Measurements from ENCODE around the gene LCAT.
A peak's percentile ranks its signal among the peaks of the same experiment; 100 is the strongest.

Gene LCAT

DNA sequence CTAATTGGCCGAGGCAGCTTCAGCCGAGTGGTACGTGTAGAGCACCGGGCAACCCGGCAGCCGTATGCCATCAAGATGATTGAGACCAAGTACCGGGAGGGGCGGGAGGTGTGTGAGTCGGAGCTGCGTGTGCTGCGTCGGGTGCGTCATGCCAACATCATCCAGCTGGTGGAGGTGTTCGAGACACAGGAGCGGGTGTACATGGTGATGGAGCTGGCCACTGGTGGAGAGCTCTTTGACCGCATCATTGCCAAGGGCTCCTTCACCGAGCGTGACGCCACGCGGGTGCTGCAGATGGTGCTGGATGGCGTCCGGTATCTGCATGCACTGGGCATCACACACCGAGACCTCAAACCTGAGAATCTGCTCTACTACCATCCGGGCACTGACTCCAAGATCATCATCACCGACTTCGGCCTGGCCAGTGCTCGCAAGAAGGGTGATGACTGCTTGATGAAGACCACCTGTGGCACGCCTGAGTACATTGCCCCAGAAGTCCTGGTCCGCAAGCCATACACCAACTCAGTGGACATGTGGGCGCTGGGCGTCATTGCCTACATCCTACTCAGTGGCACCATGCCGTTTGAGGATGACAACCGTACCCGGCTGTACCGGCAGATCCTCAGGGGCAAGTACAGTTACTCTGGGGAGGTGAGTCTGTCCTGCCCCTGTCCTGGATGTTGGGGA is 34.7 kb downstream of the LCAT start:
- DNase-seq (ENCODE audit: low spot score) = no peak

GRCh38 chr16:67907397-67908180 is 36.3 kb downstream of the LCAT start:
- no peak for DNase-seq (ENCODE audit: low spot score)

DNA sequence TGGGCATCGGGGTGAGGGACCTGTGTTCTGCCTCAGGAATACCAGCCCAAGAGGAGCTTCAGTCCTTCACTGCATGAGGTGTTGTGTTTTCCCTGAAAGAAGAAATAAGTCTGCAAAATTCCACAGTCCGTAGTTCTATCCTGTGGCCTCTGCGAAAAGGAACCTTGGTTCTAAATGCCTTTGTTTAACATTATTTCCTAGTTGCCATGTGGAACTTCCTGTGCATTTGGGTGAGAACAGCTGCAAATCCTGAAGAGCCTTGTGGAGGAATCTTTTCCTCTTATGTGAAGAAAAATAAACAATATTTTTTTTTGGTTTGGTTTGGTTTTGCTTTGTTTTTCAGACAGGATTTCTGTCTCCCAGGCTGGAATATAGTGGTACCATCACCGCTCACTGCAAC is 41.1 kb downstream of the LCAT start:
- no peak for DNase-seq (ENCODE audit: low spot score)

- DNase-seq (ENCODE audit: low spot score) = no peak
These were observed 42.2 kb downstream of the LCAT start for GRCh38 chr16:67901734-67902133.

DNA sequence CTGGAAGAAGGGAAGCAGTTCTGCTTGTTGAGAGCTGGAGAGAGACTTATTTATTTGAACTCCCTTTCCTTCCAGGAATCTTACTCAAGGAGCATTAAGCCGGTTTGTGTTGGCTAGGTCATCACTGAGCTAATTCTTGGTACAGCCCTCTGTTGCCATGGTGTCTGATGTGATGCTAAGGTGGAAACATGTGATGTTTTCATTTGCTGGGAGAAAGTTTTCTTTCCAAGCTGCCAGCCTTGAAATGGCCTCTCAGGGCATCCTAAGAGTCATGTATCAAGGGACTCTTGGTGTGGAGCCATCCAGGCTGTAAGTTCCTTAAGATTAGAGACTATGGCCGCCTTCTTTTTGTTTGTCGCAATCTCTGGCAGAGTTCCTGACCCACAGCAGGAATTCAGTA is 46.7 kb downstream of the LCAT start:
- no peak for DNase-seq (ENCODE audit: low spot score)

- DNase-seq (ENCODE audit: low spot score) = no peak
These were observed 50.0 kb downstream of the LCAT start for GRCh38 chr16:67893743-67894399.

GRCh38 chr16:67892899-67893742 is 50.8 kb downstream of the LCAT start, which contains the start of gene PSKH1:
TSS of gene PSKH1 (plus strand) at chr16:67893254. CDS start at chr16:67908750, 15,496 bp downstream.
- peak; percentile 99 for DNase-seq (ENCODE audit: low spot score)

DNA sequence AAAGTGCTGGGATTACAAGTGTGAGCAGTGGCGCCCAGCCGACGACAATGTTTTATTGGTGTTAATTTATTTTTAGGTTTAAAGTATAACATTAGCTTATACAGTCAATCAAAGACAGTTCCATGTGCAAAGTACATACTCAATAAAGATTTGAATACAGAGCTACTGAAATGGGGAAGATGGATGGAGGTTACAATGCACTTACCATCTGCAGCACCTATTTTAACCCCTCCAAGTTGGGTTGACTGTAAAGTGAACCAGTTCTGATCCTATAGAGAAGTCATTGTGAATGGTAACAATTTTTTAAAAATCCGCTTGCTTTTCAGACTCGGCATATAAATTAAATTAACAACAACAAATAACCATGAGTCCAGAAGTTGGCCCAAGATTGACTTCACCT is 51.5 kb downstream of the LCAT start:
- DNase-seq (ENCODE audit: low spot score) = no peak

All from left forelimb (tissue), 1 donor.